GM18505 (cell line): Measurements from ENCODE around the gene VPREB1.
"Not testable (repeated sequence)": the region's sequence is repeated elsewhere in the genome, so short reads cannot be mapped to it uniquely, and the experiment has no call there.

Experiments
- ATAC-seq: cut with Tn5 transposase; IDR thresholded peaks from one replicate; pipeline ENCODE4 v1.9.1; 2021; ENCODE audit not compliant: unreplicated experiment
- POLR2A ChIP-seq: IDR thresholded peaks from 4 replicates; pipeline ENCODE4 v1.6.1; 2011; ENCODE audit warnings: borderline replicate concordance; ENCODE audit not compliant: insufficient read depth, insufficient read length; ENCODE audit errors: extremely low read depth

VPREB1 gene

GRCh38 chr22:22219140-22219996 is 25.2 kb upstream of the VPREB1 start:
- no peak for ATAC-seq
- TF ChIP-seq POLR2A = no peak

GRCh38 chr22:22221043-22221442 is 23.5 kb upstream of the VPREB1 start:
- not testable (repeated sequence) for ATAC-seq

- ATAC-seq = no peak
- TF ChIP-seq POLR2A = no peak
These were observed 18.0 kb upstream of the VPREB1 start for GRCh38 chr22:22226448-22227187.

- TF ChIP-seq POLR2A = no peak
- no peak for ATAC-seq
These were observed 16.2 kb upstream of the VPREB1 start for GRCh38 chr22:22228421-22228820.

GRCh38 chr22:22228921-22229320 is 15.7 kb upstream of the VPREB1 start:
- no peak for ATAC-seq
- TF ChIP-seq POLR2A = no peak

GRCh38 chr22:22229683-22230420 is 14.7 kb upstream of the VPREB1 start:
- TF ChIP-seq POLR2A = no peak
- ATAC-seq = no peak

GRCh38 chr22:22230438-22230837 is 14.1 kb upstream of the VPREB1 start:
- no peak for TF ChIP-seq POLR2A
- ATAC-seq = no peak

- no peak for ATAC-seq
- TF ChIP-seq POLR2A = no peak
These were observed 11.5 kb upstream of the VPREB1 start for GRCh38 chr22:22233081-22233480.

- no peak for TF ChIP-seq POLR2A
- no peak for ATAC-seq
These were observed 9.0 kb upstream of the VPREB1 start for GRCh38 chr22:22235558-22235957.

GRCh38 chr22:22237521-22237920 is 7.1 kb upstream of the VPREB1 start:
- TF ChIP-seq POLR2A = no peak
- no peak for ATAC-seq

GRCh38 chr22:22239311-22239939 is 5.2 kb upstream of the VPREB1 start:
- no peak for TF ChIP-seq POLR2A
- ATAC-seq = no peak

GRCh38 chr22:22241554-22241898 is 3.1 kb upstream of the VPREB1 start:
- no peak for TF ChIP-seq POLR2A
- no peak for ATAC-seq

GRCh38 chr22:22242488-22242887 is 2.1 kb upstream of the VPREB1 start:
- no peak for TF ChIP-seq POLR2A
- no peak for ATAC-seq
